ENCODE data around the gene TTLL13.

The TTLL13 gene

GRCh38 chr15:90261811-90262210 is 12.5 kb downstream of the TTLL13 start:
- Histone ChIP-seq H3K18ac (ENCODE audit: low read length) (no peak overlapping the region), H3K79me2 (ENCODE audit: control insufficient read depth, insufficient read depth, low read length, poor library complexity) (peaks cover 11% of the 10 kb centered on the region), H3K27me3 (ENCODE audit: insufficient read depth, low read length) (no peaks in the 10 kb centered on the region), H4K8ac (ENCODE audit: low read depth, low read length) (no peak overlapping the region), H3K79me1 (ENCODE audit: low read length) (peaks cover 11% of the 10 kb centered on the region), H3K9me3 (ENCODE audit: insufficient read depth, low read depth, low read length) (no peaks in the 10 kb centered on the region), H3K27ac (ENCODE audit: low read depth, low read length) (no peak overlapping the region), H3K36me3 (ENCODE audit: control insufficient read depth in 1 of 2, insufficient read depth in 2 of 2, low read length in 2 of 2) (no peaks in the 10 kb centered on the region), H2AFZ (ENCODE audit: insufficient read depth, low read length, poor library complexity) (no peak overlapping the region), H3K4ac (ENCODE audit: low read depth, low read length) (no peak overlapping the region), H2AK5ac (ENCODE audit: low read length) (no peak overlapping the region), H4K12ac (ENCODE audit: low read depth, low read length) (no peak overlapping the region), H4K91ac (ENCODE audit: low read depth, low read length) (no peak overlapping the region), H2BK12ac (ENCODE audit: low read length) (no peak overlapping the region), H3K4me1 (ENCODE audit: control insufficient read depth in 1 of 2, insufficient read depth in 2 of 2, low read length in 2 of 2) (peaks cover 4 to 8% of the 10 kb centered on the region in 2 experiments), H3K9ac (ENCODE audit: low read length) (no peak overlapping the region), H2BK120ac (ENCODE audit: insufficient read depth, low read length, poor library complexity) (no peak overlapping the region), H3K4me3 (ENCODE audit: low read depth, low read length) (no peak overlapping the region), H3K14ac (ENCODE audit: low read length) (no peak overlapping the region), H3K4me2 (ENCODE audit: low read length) (no peak overlapping the region), H2BK5ac (ENCODE audit: low read depth, low read length, poor library complexity) (no peak overlapping the region), H3K23ac (ENCODE audit: low read length) (no peak overlapping the region)
- WGBS (ENCODE audit: extremely low coverage, insufficient coverage, insufficient read length), result no CpG with 5 or more reads among the region's 5 CpGs
- DNase-seq, result peak; percentile 52 to 59

GRCh38 chr15:90262426-90262825 is 13.1 kb downstream of the TTLL13 start:
- H3K79me2 ChIP-seq (ENCODE audit: control insufficient read depth, insufficient read depth, low read length, poor library complexity), result peaks cover 15% of the 10 kb centered on the region
- WGBS (ENCODE audit: extremely low coverage, insufficient coverage, insufficient read length), result no CpG with 5 or more reads among the region's 5 CpGs

GRCh38 chr15:90264671-90265070 is 15.3 kb downstream of the TTLL13 start:
- Histone ChIP-seq H4K8ac (ENCODE audit: low read depth, low read length) (peak overlapping the region; percentile 97), H3K79me1 (ENCODE audit: low read length) (peaks cover 11% of the 10 kb centered on the region), H3K27me3 (ENCODE audit: insufficient read depth, low read length) (no peaks in the 10 kb centered on the region), H3K18ac (ENCODE audit: low read length) (no peak overlapping the region), H3K9ac (ENCODE audit: low read length) (no peak overlapping the region), H4K12ac (ENCODE audit: low read depth, low read length) (no peak overlapping the region), H4K91ac (ENCODE audit: low read depth, low read length) (peak overlapping the region; percentile 0), H3K23ac (ENCODE audit: low read length) (no peak overlapping the region), H2AK5ac (ENCODE audit: low read length) (peak overlapping the region; percentile 13), H3K36me3 (ENCODE audit: control insufficient read depth in 1 of 2, insufficient read depth in 2 of 2, low read length in 2 of 2) (peaks cover 1 to 2% of the 10 kb centered on the region in 2 experiments), H3K27ac (ENCODE audit: low read depth, low read length) (no peak overlapping the region), H3K9me3 (ENCODE audit: insufficient read depth, low read depth, low read length) (no peaks in the 10 kb centered on the region), H3K4me1 (ENCODE audit: control insufficient read depth in 1 of 2, insufficient read depth in 2 of 2, low read length in 2 of 2) (peaks cover 7 to 12% of the 10 kb centered on the region in 2 experiments), H3K4me2 (ENCODE audit: low read length) (peak overlapping the region; percentile 55), H2BK5ac (ENCODE audit: low read depth, low read length, poor library complexity) (no peak overlapping the region), H2BK120ac (ENCODE audit: insufficient read depth, low read length, poor library complexity) (no peak overlapping the region), H3K4me3 (ENCODE audit: low read depth, low read length) (no peak overlapping the region), H2AFZ (ENCODE audit: insufficient read depth, low read length, poor library complexity) (no peak overlapping the region), H3K4ac (ENCODE audit: low read depth, low read length) (no peak overlapping the region), H3K79me2 (ENCODE audit: control insufficient read depth, insufficient read depth, low read length, poor library complexity) (peaks cover 15% of the 10 kb centered on the region), H3K14ac (ENCODE audit: low read length) (peak overlapping the region; percentile 15), H2BK12ac (ENCODE audit: low read length) (no peak overlapping the region)
- no CpG with 5 or more reads among the region's 4 CpGs for WGBS (ENCODE audit: extremely low coverage, insufficient coverage, insufficient read length)
- DNase-seq, result no peak

More at GRCh38 chr15:90262426-90262825, 13.1 kb downstream of the TTLL13 start:
- no peak overlapping the region for H2BK12ac ChIP-seq (ENCODE audit: low read length)
- no peak overlapping the region for H3K23ac ChIP-seq (ENCODE audit: low read length)
- no peak overlapping the region for H3K14ac ChIP-seq (ENCODE audit: low read length)
- no peak overlapping the region for H2AK5ac ChIP-seq (ENCODE audit: low read length)
- no peak overlapping the region for H2AFZ ChIP-seq (ENCODE audit: insufficient read depth, low read length, poor library complexity)
- H3K27ac ChIP-seq (ENCODE audit: low read depth, low read length), result no peak overlapping the region
- H4K91ac ChIP-seq (ENCODE audit: low read depth, low read length), result no peak overlapping the region
- peaks cover 7 to 12% of the 10 kb centered on the region in 2 experiments for H3K4me1 ChIP-seq (ENCODE audit: control insufficient read depth in 1 of 2, insufficient read depth in 2 of 2, low read length in 2 of 2)
- H3K18ac ChIP-seq (ENCODE audit: low read length), result no peak overlapping the region
- peaks cover 11% of the 10 kb centered on the region for H3K79me1 ChIP-seq (ENCODE audit: low read length)
- no peak for DNase-seq
- H4K8ac ChIP-seq (ENCODE audit: low read depth, low read length), result no peak overlapping the region
- no peak overlapping the region for H3K9ac ChIP-seq (ENCODE audit: low read length)
- no peak overlapping the region for H3K4ac ChIP-seq (ENCODE audit: low read depth, low read length)
- peaks cover 0 to 2% of the 10 kb centered on the region in 2 experiments for H3K36me3 ChIP-seq (ENCODE audit: control insufficient read depth in 1 of 2, insufficient read depth in 2 of 2, low read length in 2 of 2)
- H3K9me3 ChIP-seq (ENCODE audit: insufficient read depth, low read depth, low read length), result no peaks in the 10 kb centered on the region
- no peak overlapping the region for H4K12ac ChIP-seq (ENCODE audit: low read depth, low read length)
- no peak overlapping the region for H2BK120ac ChIP-seq (ENCODE audit: insufficient read depth, low read length, poor library complexity)
- no peaks in the 10 kb centered on the region for H3K27me3 ChIP-seq (ENCODE audit: insufficient read depth, low read length)
- H3K4me3 ChIP-seq (ENCODE audit: low read depth, low read length), result no peak overlapping the region
- H3K4me2 ChIP-seq (ENCODE audit: low read length), result no peak overlapping the region
- no peak overlapping the region for H2BK5ac ChIP-seq (ENCODE audit: low read depth, low read length, poor library complexity)

GRCh38 chr15:90265271-90266060 is 16.1 kb downstream of the TTLL13 start, which contains the start of gene NGRN:
TSS of gene NGRN (plus strand) at chr15:90265672. CDS start at chr15:90265713, 41 bp downstream.
- Histone ChIP-seq H3K4ac (ENCODE audit: low read depth, low read length) (peak within 1 kb of the TSS; percentile 94), H3K23ac (ENCODE audit: low read length) (no peak within 1 kb of the TSS), H3K36me3 (ENCODE audit: control insufficient read depth in 1 of 2, insufficient read depth in 2 of 2, low read length in 2 of 2) (peaks cover 2 to 7% of the 10 kb centered on the region in 2 experiments), H3K14ac (ENCODE audit: low read length) (peak within 1 kb of the TSS; percentile 81), H3K9ac (ENCODE audit: low read length) (peak within 1 kb of the TSS; percentile 96), H3K27ac (ENCODE audit: low read depth, low read length) (peak within 1 kb of the TSS; percentile 90), H4K8ac (ENCODE audit: low read depth, low read length) (peak within 1 kb of the TSS; percentile 98), H3K4me3 (ENCODE audit: low read depth, low read length) (peak within 1 kb of the TSS; percentile 73), H3K27me3 (ENCODE audit: insufficient read depth, low read length) (no peaks in the 10 kb centered on the region), H3K4me2 (ENCODE audit: low read length) (peak within 1 kb of the TSS; percentile 55), H2AK5ac (ENCODE audit: low read length) (peak within 1 kb of the TSS; percentile 84), H3K79me1 (ENCODE audit: low read length) (peaks cover 11% of the 10 kb centered on the region), H4K12ac (ENCODE audit: low read depth, low read length) (peak within 1 kb of the TSS; percentile 92), H2BK5ac (ENCODE audit: low read depth, low read length, poor library complexity) (peak within 1 kb of the TSS; percentile 90), H3K79me2 (ENCODE audit: control insufficient read depth, insufficient read depth, low read length, poor library complexity) (peaks cover 15% of the 10 kb centered on the region), H3K4me1 (ENCODE audit: control insufficient read depth in 1 of 2, insufficient read depth in 2 of 2, low read length in 2 of 2) (peaks cover 7 to 12% of the 10 kb centered on the region in 2 experiments), H4K91ac (ENCODE audit: low read depth, low read length) (peak within 1 kb of the TSS; percentile 85), H2BK12ac (ENCODE audit: low read length) (no peak within 1 kb of the TSS), H2AFZ (ENCODE audit: insufficient read depth, low read length, poor library complexity) (peak within 1 kb of the TSS; percentile 82), H3K9me3 (ENCODE audit: insufficient read depth, low read depth, low read length) (no peaks in the 10 kb centered on the region), H3K18ac (ENCODE audit: low read length) (peak within 1 kb of the TSS; percentile 93), H2BK120ac (ENCODE audit: insufficient read depth, low read length, poor library complexity) (peak within 1 kb of the TSS; percentile 74)
- DNase-seq, result peak; percentile 87 to 91
- WGBS (ENCODE audit: extremely low coverage, insufficient coverage, insufficient read length), result no CpG with 5 or more reads among the region's 59 CpGs
